GM19467 (cell line): ENCODE data around the gene CFHR3.
"Not testable (repeated sequence)": the region's sequence is repeated elsewhere in the genome, so short reads cannot be mapped to it uniquely, and the experiment has no call there.

Source experiments
- ATAC-seq: cut with Tn5 transposase; IDR thresholded peaks from one replicate; pipeline ENCODE4 v1.9.1; 2021; ENCODE audit warnings: mild to moderate bottlenecking, moderate library complexity; ENCODE audit not compliant: unreplicated experiment

CFHR3 gene

GRCh38 chr1:196774603-196775002, at the start of gene CFHR3:
Gene CFHR3 (plus strand): TSS chr1:196774840. CDS start chr1:196774887, 47 bp downstream.
- peak; percentile 96 for ATAC-seq

GRCh38 chr1:196732526-196732925, 42.1 kb upstream of the CFHR3 start:
- ATAC-seq, result no peak

GRCh38 chr1:196733091-196733970, 41.3 kb upstream of the CFHR3 start:
- no peak for ATAC-seq

- no peak for ATAC-seq
Measured at GRCh38 chr1:196734006-196734405, 40.6 kb upstream of the CFHR3 start.

GRCh38 chr1:196734460-196734859, 40.2 kb upstream of the CFHR3 start:
- ATAC-seq, result no peak

GRCh38 chr1:196738730-196739129, 35.9 kb upstream of the CFHR3 start:
- no peak for ATAC-seq

GRCh38 chr1:196743244-196743643, 31.4 kb upstream of the CFHR3 start:
- peak; percentile 88 for ATAC-seq

- not testable (repeated sequence) for ATAC-seq
Measured at GRCh38 chr1:196765019-196765740, 9.5 kb upstream of the CFHR3 start.

GRCh38 chr1:196769823-196770222, 4.8 kb upstream of the CFHR3 start:
- not testable (repeated sequence) for ATAC-seq

GRCh38 chr1:196773713-196774112, 927 bp upstream of the CFHR3 start:
- no peak for ATAC-seq

GRCh38 chr1:196774175-196774574, 465 bp upstream of the CFHR3 start:
- no peak for ATAC-seq

- no peak for ATAC-seq
Measured at GRCh38 chr1:196777603-196778002, 3.0 kb downstream of the CFHR3 start.

GRCh38 chr1:196779093-196779492, 4.5 kb downstream of the CFHR3 start:
- no peak for ATAC-seq

GRCh38 chr1:196791252-196791651, 16.6 kb downstream of the CFHR3 start:
- not testable (repeated sequence) for ATAC-seq

- not testable (repeated sequence) for ATAC-seq
Measured at GRCh38 chr1:196794103-196794502, 19.5 kb downstream of the CFHR3 start.

GRCh38 chr1:196797891-196798290, 23.3 kb downstream of the CFHR3 start:
- no peak for ATAC-seq

- ATAC-seq, result not testable (repeated sequence)
Measured at GRCh38 chr1:196801920-196802319, 27.3 kb downstream of the CFHR3 start.

- ATAC-seq, result no peak
Measured at GRCh38 chr1:196808529-196809235, 34.0 kb downstream of the CFHR3 start.

GRCh38 chr1:196817442-196817841, 42.8 kb downstream of the CFHR3 start:
- ATAC-seq, result not testable (repeated sequence)

- ATAC-seq, result not testable (repeated sequence)
Measured at GRCh38 chr1:196819531-196819930, 44.9 kb downstream of the CFHR3 start, which contains the start of gene CFHR1. Gene CFHR1 (plus strand): TSS chr1:196819731. CDS start chr1:196819845, 114 bp downstream.

GRCh38 chr1:196827860-196828259, 53.2 kb downstream of the CFHR3 start:
- ATAC-seq, result peak; percentile 91
